BE2C (cell line): ENCODE data around the gene MED26.
A peak's percentile ranks its signal among the peaks of the same experiment; 100 is the strongest.

ENCODE experiments used
- DNase-seq: peaks from one replicate; pipeline ENCODE4 v3.0.0-alpha.2; 2020
- H3K27me3 ChIP-seq: fragments of 250-450 bp; sonication (Bioruptor Pico); 2 replicates; pipeline ENCODE4 v1.5.1; 2020; ENCODE audit warnings: mild to moderate bottlenecking
- H3K36me3 ChIP-seq: fragments of 250-450 bp; sonication (Bioruptor Pico); 2 replicates; pipeline ENCODE4 v1.5.1; 2020; ENCODE audit warnings: mild to moderate bottlenecking
- H3K4me1 ChIP-seq: fragments of 250-450 bp; sonication (Bioruptor Pico); 2 replicates; pipeline ENCODE4 v1.5.1; 2020
- H3K4me3 ChIP-seq: 2 replicates; pipeline ENCODE4 v1.5.1; 2011; ENCODE audit warnings: low read depth, low read length
- H3K9me3 ChIP-seq: fragments of 250-450 bp; sonication (Bioruptor Pico); 2 replicates; pipeline ENCODE4 v1.5.1; 2020
- TF ChIP-seq, protein P1 (sequence below): IDR thresholded peaks from 2 replicates; pipeline ENCODE4 v1.5.1; 2012; ENCODE audit warnings: mild to moderate bottlenecking, low read depth, low read length

Gene MED26

DNA sequence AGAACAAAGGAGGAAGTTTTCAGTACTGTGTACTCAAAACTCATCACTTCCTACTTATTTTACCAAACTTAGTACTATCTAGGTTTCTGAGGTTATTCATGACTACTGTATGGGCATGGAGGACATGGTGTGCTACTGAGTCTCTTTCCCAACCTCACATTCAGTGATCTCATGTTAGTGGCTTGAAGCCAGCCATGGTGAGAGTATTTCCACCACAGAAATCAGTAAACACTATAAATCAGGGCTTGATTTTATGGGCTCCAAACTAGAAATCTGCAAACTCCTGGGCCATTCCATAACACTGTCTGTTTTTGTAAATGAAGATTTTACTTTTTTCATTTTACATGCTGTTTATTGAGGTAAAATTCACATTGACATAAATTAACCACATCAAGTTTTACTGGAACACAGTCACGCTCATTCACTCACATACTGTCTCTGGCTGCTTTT lies 19.7 kb downstream of the MED26 start:
- Histone ChIP-seq H3K4me3 (no peak overlapping the region), H3K9me3 (no peaks in the 10 kb centered on the region), H3K4me1 (peaks cover 14% of the 10 kb centered on the region), H3K27me3 (no peaks in the 10 kb centered on the region), H3K36me3 (no peaks in the 10 kb centered on the region)
- TF ChIP-seq, protein P1, sequence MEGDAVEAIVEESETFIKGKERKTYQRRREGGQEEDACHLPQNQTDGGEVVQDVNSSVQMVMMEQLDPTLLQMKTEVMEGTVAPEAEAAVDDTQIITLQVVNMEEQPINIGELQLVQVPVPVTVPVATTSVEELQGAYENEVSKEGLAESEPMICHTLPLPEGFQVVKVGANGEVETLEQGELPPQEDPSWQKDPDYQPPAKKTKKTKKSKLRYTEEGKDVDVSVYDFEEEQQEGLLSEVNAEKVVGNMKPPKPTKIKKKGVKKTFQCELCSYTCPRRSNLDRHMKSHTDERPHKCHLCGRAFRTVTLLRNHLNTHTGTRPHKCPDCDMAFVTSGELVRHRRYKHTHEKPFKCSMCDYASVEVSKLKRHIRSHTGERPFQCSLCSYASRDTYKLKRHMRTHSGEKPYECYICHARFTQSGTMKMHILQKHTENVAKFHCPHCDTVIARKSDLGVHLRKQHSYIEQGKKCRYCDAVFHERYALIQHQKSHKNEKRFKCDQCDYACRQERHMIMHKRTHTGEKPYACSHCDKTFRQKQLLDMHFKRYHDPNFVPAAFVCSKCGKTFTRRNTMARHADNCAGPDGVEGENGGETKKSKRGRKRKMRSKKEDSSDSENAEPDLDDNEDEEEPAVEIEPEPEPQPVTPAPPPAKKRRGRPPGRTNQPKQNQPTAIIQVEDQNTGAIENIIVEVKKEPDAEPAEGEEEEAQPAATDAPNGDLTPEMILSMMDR: no peak
- DNase-seq: no peak

DNA sequence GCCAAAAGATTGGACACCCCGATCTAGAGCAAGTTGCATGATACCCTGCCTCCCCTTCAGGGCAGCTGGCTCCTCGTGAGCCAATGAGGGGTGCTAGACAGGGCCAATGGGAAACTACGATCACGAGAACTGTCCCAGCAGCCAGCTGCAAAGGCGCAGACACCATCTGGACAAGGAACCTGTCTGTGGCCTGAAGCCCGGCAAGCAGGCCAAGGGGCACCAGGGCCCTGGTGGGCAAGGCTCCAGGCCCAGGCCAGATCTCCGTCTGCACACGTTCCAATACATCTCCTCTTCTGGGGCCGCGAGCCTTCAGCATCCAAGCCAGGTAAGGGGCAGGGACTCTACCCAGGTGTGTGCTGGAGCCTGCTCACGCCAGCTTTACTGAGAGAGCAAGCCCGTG lies 20.2 kb downstream of the MED26 start:
- peaks cover 14% of the 10 kb centered on the region for H3K4me1 ChIP-seq
- TF ChIP-seq, protein P1: no peak
- no peaks in the 10 kb centered on the region for H3K36me3 ChIP-seq

DNA sequence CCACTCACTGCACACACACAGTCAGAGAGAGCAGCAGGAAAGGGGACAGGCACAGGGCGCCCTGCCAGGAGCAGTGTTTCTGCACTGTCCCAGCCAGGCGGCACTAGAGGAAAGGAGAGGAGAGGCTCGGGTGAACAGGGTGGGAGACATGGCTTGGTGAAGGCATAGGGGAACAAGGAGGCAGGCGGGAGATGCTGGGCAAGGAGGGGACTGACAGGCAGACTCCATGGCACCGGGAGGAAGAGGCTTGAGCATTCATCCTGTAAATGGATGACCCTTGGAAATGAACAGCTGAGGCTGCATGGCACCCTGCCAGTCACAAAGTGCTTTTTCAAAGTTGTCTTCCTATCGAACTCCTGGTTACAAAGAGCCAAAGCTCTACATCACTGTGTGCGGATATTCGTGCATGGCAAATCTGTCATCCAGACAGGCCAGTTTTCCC lies 22.4 kb downstream of the MED26 start:
- Histone ChIP-seq H3K4me3 (no peak overlapping the region), H3K36me3 (no peaks in the 10 kb centered on the region), H3K4me1 (peaks cover 14% of the 10 kb centered on the region), H3K27me3 (no peaks in the 10 kb centered on the region), H3K9me3 (no peaks in the 10 kb centered on the region)
- DNase-seq: peak; percentile 62
- TF ChIP-seq, protein P1: peak; percentile 39

More for the DNA sequence above, 20.2 kb downstream of the MED26 start:
- Histone ChIP-seq H3K4me3 (no peak overlapping the region), H3K9me3 (no peaks in the 10 kb centered on the region), H3K27me3 (no peaks in the 10 kb centered on the region)
- DNase-seq: no peak

DNA sequence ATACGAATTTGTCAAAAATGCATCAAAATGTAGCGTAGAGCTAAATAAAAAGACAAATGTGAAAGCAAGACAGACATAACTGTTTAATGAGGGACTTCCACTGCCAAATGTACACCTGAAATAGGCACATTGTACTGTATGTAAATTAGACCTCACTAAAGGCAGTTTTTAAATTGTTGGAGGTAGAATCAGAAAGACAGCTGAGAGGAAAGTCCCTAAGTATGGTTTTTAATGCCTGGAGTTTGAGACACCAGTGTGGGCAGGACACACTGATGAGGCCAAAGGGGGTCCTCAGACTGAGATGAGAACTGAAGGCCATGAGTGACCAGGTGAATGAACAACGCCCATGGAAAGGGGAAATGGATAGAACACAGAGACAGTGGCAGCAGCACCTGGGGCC lies 22.9 kb downstream of the MED26 start:
- Histone ChIP-seq H3K4me3 (no peak overlapping the region), H3K4me1 (peaks cover 14% of the 10 kb centered on the region), H3K27me3 (no peaks in the 10 kb centered on the region), H3K36me3 (no peaks in the 10 kb centered on the region), H3K9me3 (no peaks in the 10 kb centered on the region)
- TF ChIP-seq, protein P1: no peak
- no peak for DNase-seq

DNA sequence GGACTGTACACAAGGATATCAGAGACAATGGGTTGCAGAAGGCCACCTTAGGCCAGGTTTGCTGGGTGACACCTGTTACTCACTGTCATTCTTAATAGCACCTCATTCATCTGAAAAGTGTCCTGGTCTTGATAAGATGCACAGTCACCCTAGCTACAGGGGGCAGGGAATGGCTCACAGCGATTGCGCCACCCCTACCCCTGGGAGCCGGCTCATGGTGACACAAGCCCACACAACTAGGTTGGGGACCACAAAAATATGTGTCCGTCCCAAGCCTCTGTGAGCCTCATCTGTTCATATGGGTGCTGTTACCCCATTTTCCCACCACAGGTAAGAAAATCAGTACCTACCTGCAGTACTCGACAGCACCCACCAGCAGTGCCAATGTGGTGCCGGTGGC lies 23.4 kb downstream of the MED26 start:
- no peak overlapping the region for H3K4me3 ChIP-seq
- H3K9me3 ChIP-seq: no peaks in the 10 kb centered on the region
- DNase-seq: no peak
- H3K36me3 ChIP-seq: no peaks in the 10 kb centered on the region
- H3K4me1 ChIP-seq: peaks cover 16% of the 10 kb centered on the region
- TF ChIP-seq, protein P1: no peak
- no peaks in the 10 kb centered on the region for H3K27me3 ChIP-seq

DNA sequence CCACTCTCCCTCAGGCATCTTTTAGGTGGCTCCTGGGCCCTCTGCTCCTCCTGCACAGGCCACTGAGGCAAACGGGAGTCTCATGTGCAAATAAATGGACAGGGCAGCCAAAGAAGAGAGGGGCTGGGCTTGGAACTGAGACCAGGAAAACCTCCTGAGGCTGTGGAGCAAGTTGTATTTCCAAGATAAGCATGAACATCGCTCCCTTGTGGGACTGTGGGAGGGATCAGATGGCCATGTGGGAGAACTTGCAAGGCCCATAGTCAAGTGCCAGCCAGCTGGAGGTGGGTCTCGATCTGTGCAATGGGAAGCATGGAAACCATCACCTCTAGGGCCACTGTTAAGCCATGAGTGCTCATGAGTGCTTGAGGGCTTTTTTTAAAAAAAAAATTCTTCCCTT lies 24.9 kb downstream of the MED26 start:
- Histone ChIP-seq H3K9me3 (no peaks in the 10 kb centered on the region), H3K4me1 (peaks cover 28% of the 10 kb centered on the region), H3K4me3 (no peak overlapping the region), H3K27me3 (no peaks in the 10 kb centered on the region), H3K36me3 (no peaks in the 10 kb centered on the region)
- TF ChIP-seq, protein P1: no peak
- DNase-seq: no peak
